HPDE6-E6E7 (cell line): ENCODE data around the gene KLHL33.
"Not testable (repeated sequence)": the region's sequence is repeated elsewhere in the genome, so short reads cannot be mapped to it uniquely, and the experiment has no call there.

Source experiments
- DNase-seq: peaks from one replicate; pipeline ENCODE4 v3.0.0; 2011; ENCODE audit warnings: missing footprints; ENCODE audit errors: extremely low spot score

KLHL33 gene

GRCh38 chr14:20454516-20455354 is 18.8 kb upstream of the KLHL33 start, which contains the start of the genes APEX1 and OSGEP:
APEX1 (plus strand) TSS chr14:20455226; CDS start chr14:20455646, 420 bp downstream.
OSGEP (minus strand) TSS chr14:20454812; CDS start chr14:20454683, 129 bp downstream.
- peak; percentile 97 for DNase-seq

- not testable (repeated sequence) for DNase-seq
Measured at GRCh38 chr14:20452831-20453230, 16.9 kb upstream of the KLHL33 start.

- DNase-seq, result no peak
Measured at GRCh38 chr14:20446889-20447288, 10.9 kb upstream of the KLHL33 start.

GRCh38 chr14:20443650-20444049 is 7.7 kb upstream of the KLHL33 start:
- DNase-seq, result not testable (repeated sequence)

- no peak for DNase-seq
Measured at GRCh38 chr14:20441461-20441860, 5.5 kb upstream of the KLHL33 start.

GRCh38 chr14:20440882-20441281 is 4.9 kb upstream of the KLHL33 start:
- no peak for DNase-seq

- DNase-seq, result no peak
Measured at GRCh38 chr14:20440465-20440864, 4.5 kb upstream of the KLHL33 start.

GRCh38 chr14:20438664-20439063 is 2.7 kb upstream of the KLHL33 start:
- no peak for DNase-seq

GRCh38 chr14:20436363-20436755 is 393 bp upstream of the KLHL33 start:
- no peak for DNase-seq

GRCh38 chr14:20434701-20435581 is 1.0 kb downstream of the KLHL33 start:
- no peak for DNase-seq

GRCh38 chr14:20429801-20430669 is 5.9 kb downstream of the KLHL33 start:
- DNase-seq, result no peak

GRCh38 chr14:20428802-20429201 is 7.2 kb downstream of the KLHL33 start:
- DNase-seq, result no peak

- DNase-seq, result no peak
Measured at GRCh38 chr14:20428010-20428365, 8.0 kb downstream of the KLHL33 start.

GRCh38 chr14:20427231-20428009 is 8.5 kb downstream of the KLHL33 start:
- DNase-seq, result peak; percentile 72

GRCh38 chr14:20424851-20425250 is 11.1 kb downstream of the KLHL33 start:
- no peak for DNase-seq

- no peak for DNase-seq
Measured at GRCh38 chr14:20422886-20423285, 13.1 kb downstream of the KLHL33 start.

GRCh38 chr14:20421267-20421666 is 14.7 kb downstream of the KLHL33 start:
- DNase-seq, result no peak

GRCh38 chr14:20419419-20419818 is 16.5 kb downstream of the KLHL33 start:
- DNase-seq, result no peak

GRCh38 chr14:20418501-20418909 is 17.5 kb downstream of the KLHL33 start:
- DNase-seq, result no peak

- no peak for DNase-seq
Measured at GRCh38 chr14:20417250-20418186, 18.4 kb downstream of the KLHL33 start.
